ENCODE data around the gene MAPKBP1.

DNA sequence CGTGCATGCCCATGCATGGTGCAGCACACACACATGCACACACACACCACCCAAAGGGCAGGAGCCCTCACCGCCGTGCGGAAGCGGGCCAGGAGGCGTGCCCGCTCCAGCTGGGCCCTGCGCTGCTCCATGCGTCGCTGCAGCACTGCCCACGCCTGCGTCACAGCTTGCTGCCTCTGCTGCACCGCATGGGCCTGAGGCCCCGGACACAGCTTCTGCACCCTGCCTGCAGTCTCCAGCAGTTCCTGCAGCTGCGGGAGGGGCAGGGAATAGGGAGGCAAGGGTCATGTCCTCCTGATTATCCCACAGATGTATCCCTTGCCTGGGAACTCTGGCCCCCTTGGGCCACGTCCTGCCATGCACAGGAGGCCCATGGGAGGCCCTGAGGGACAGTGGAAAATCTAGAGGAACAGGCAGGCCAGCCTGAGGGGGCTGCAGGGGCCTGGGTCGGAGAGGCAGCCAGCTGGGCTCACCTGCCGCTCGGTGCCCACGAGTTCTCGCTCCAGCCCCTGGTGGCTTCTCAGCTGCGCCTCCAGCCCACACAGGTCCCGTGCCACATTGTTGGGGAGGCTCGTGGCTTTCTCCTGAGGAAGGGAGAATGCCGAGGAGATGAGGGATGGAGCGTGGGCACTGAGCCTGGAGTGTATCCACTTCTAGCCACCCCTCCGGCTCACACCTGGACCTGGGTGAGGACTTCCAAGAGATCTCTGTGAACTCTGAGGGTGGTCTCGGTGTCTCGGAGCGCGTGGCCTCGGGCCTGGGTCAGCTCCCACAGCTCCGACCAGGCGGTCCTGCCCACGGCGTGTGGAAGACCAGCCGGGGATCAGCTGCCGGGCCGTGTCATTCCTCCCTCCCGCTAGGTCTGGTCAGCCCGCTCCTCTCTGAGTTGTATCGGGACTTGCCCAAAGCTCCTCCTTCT is 95.7 kb downstream of the MAPKBP1 start:
- TF ChIP-seq, protein P1, sequence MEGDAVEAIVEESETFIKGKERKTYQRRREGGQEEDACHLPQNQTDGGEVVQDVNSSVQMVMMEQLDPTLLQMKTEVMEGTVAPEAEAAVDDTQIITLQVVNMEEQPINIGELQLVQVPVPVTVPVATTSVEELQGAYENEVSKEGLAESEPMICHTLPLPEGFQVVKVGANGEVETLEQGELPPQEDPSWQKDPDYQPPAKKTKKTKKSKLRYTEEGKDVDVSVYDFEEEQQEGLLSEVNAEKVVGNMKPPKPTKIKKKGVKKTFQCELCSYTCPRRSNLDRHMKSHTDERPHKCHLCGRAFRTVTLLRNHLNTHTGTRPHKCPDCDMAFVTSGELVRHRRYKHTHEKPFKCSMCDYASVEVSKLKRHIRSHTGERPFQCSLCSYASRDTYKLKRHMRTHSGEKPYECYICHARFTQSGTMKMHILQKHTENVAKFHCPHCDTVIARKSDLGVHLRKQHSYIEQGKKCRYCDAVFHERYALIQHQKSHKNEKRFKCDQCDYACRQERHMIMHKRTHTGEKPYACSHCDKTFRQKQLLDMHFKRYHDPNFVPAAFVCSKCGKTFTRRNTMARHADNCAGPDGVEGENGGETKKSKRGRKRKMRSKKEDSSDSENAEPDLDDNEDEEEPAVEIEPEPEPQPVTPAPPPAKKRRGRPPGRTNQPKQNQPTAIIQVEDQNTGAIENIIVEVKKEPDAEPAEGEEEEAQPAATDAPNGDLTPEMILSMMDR (IDR thresholded peaks at IDR 0.05; ENCODE audit: insufficient read depth, low read length), result no peak
- TF ChIP-seq POLR2AphosphoS5 (IDR thresholded peaks at IDR 0.05; ENCODE audit: low read depth) (no peak), REST (IDR thresholded peaks at IDR 0.05; ENCODE audit: insufficient replicate concordance, low read depth) (no peak)
